ENCODE data around the gene PUS1. TPM values are rescaled to one million over a fixed set of nuclear protein-coding genes. Genes with fewer than 3 reads are reported as not detected.

PUS1 gene
- total and polyA plus RNA-seq, 12 donors, result 5.1 to 17.4 (median 7.8) TPM

GRCh38 chr12:131919051-131919347 lies 10.1 kb upstream of the PUS1 start:
- 89 to 92% methylated on average over 19 of the region's 19 CpGs for WGBS, 2 donors

GRCh38 chr12:131919366-131920156 lies 9.5 kb upstream of the PUS1 start:
- WGBS, 2 donors, result 90 to 92% methylated on average over 37 of the region's 37 CpGs
- no peak for DNase-seq
- no peak overlapping the region for H3K4me3 ChIP-seq
- H3K27ac ChIP-seq, result no peak overlapping the region
- H3K27me3 ChIP-seq, result no peaks in the 10 kb centered on the region
- intact Hi-C loops (cut with DNase I), result no loop called here
- H3K9me3 ChIP-seq, result no peaks in the 10 kb centered on the region
- ATAC-seq, result no peak
- H3K36me3 ChIP-seq, result peaks cover 2 to 75% (median 42%) of the 10 kb centered on the region in 9 donors
- no peak for TF ChIP-seq CTCF (IDR thresholded peaks at IDR 0.05)
- peaks cover 0 to 35% (median 10%) of the 10 kb centered on the region in 9 donors for H3K4me1 ChIP-seq

More at GRCh38 chr12:131919051-131919347, 10.1 kb upstream of the PUS1 start:
- intact Hi-C loops (cut with DNase I), result no loop called here
- no peak overlapping the region for H3K27ac ChIP-seq
- DNase-seq (no peak), ATAC-seq (no peak)
- H3K36me3 ChIP-seq, result peaks cover 8 to 81% (median 47%) of the 10 kb centered on the region in 9 donors
- H3K9me3 ChIP-seq, result no peaks in the 10 kb centered on the region
- H3K27me3 ChIP-seq, result no peaks in the 10 kb centered on the region
- H3K4me1 ChIP-seq, result peaks cover 0 to 29% (median 10%) of the 10 kb centered on the region in 9 donors
- no peak overlapping the region for H3K4me3 ChIP-seq
- TF ChIP-seq CTCF (IDR thresholded peaks at IDR 0.05), result no peak

DNA sequence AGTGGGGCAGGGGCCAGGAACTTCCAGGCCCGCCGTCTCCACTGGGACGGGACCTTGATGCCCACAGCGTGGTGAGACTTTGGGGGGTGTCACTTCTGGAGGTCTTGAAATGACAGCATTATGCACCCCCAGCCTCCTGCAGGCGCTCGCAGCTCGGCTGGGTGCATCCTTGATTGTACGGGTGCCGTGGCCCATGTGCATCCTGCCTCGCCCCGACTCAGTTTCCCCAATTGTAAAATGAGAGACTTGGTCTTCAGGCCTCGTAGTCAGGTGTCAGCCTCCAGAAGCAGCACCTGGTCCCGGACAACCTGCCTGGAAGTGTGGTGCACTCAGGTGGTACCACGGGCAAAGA lies 8.9 kb upstream of the PUS1 start:
- Histone ChIP-seq H3K36me3 (peaks cover 0 to 69% (median 36%) of the 10 kb centered on the region in 9 donors), H3K4me3 (no peak overlapping the region), H3K4me1 (peaks cover 0 to 40% (median 11%) of the 10 kb centered on the region in 9 donors), H3K9me3 (no peaks in the 10 kb centered on the region), H3K27me3 (no peaks in the 10 kb centered on the region), H3K27ac (peak overlapping the region in 3 of 10 donors; percentile 21 to 82 (median 66))
- ATAC-seq (no peak), DNase-seq (no peak)
- 95 to 96% methylated on average over 14 of the region's 14 CpGs for WGBS, 2 donors
- TF ChIP-seq CTCF (IDR thresholded peaks at IDR 0.05), result no peak
- intact Hi-C loops (cut with DNase I), result no loop called here

GRCh38 chr12:131920902-131921840 lies 7.9 kb upstream of the PUS1 start:
- H3K27ac ChIP-seq, result peak overlapping the region in 9 of 10 donors; percentile 58 to 89 (median 78)

More at GRCh38 chr12:131920902-131921840, 7.9 kb upstream of the PUS1 start:
- Histone ChIP-seq H3K36me3 (peaks cover 0 to 59% (median 26%) of the 10 kb centered on the region in 9 donors), H3K27me3 (no peaks in the 10 kb centered on the region), H3K4me1 (peaks cover 0 to 40% (median 11%) of the 10 kb centered on the region in 9 donors), H3K4me3 (no peak overlapping the region), H3K9me3 (no peaks in the 10 kb centered on the region)
- 78 to 82% methylated on average over 35 of the region's 35 CpGs for WGBS, 2 donors
- DNase-seq, result no peak
- ATAC-seq, result peak; percentile 5 to 87 (median 54)
- no peak for TF ChIP-seq CTCF (IDR thresholded peaks at IDR 0.05)
- intact Hi-C loops (cut with DNase I), result no loop called here

Data from heart right ventricle (tissue), 16 donors.